ENCODE measurements around the gene CDHR2. TPM values are rescaled to one million over a fixed set of nuclear protein-coding genes. Genes with fewer than 3 reads are reported as not detected.
A peak's percentile ranks its signal among the peaks of the same experiment; 100 is the strongest.
"Not testable (repeated sequence)": the region's sequence is repeated elsewhere in the genome, so short reads cannot be mapped to it uniquely, and the experiment has no call there.

CDHR2 gene
- total RNA-seq, 1 experiment from 2014 or later, result not detected

- DNase-seq, result peak; percentile 56 to 70
- no peaks in the 10 kb centered on the region for H3K36me3 ChIP-seq
- H3K27ac ChIP-seq, result no peak overlapping the region
- no peak overlapping the region for H3K4me3 ChIP-seq
- peaks cover 26% of the 10 kb centered on the region for H3K4me1 ChIP-seq
- H3K27me3 ChIP-seq, result no peaks in the 10 kb centered on the region
- H3K9me3 ChIP-seq (replicated peaks), result no peaks in the 10 kb centered on the region
Observed at GRCh38 chr5:176541338-176542134, 7.6 kb upstream of the CDHR2 start.

GRCh38 chr5:176542135-176542595, 7.0 kb upstream of the CDHR2 start:
- H3K4me3 ChIP-seq, result no peak overlapping the region
- no peaks in the 10 kb centered on the region for H3K27me3 ChIP-seq
- H3K9me3 ChIP-seq (replicated peaks), result no peaks in the 10 kb centered on the region
- H3K36me3 ChIP-seq, result no peaks in the 10 kb centered on the region
- DNase-seq, result no peak
- peaks cover 26% of the 10 kb centered on the region for H3K4me1 ChIP-seq
- no peak overlapping the region for H3K27ac ChIP-seq

- Histone ChIP-seq H3K27ac (no peak overlapping the region), H3K4me1 (peaks cover 26% of the 10 kb centered on the region), H3K36me3 (no peaks in the 10 kb centered on the region), H3K27me3 (no peaks in the 10 kb centered on the region), H3K9me3 (replicated peaks) (no peaks in the 10 kb centered on the region), H3K4me3 (peak overlapping the region; percentile 64)
- DNase-seq, result peak in 1 of 2 experiments; percentile 46
Observed at GRCh38 chr5:176542596-176543427, 6.3 kb upstream of the CDHR2 start.

- Histone ChIP-seq H3K4me1 (peaks cover 21% of the 10 kb centered on the region), H3K36me3 (no peaks in the 10 kb centered on the region), H3K27ac (0 out of 2 replicates have a peak overlapping the region, but pooled peaks have one; percentile 7), H3K4me3 (peak overlapping the region; percentile 64), H3K9me3 (replicated peaks) (no peaks in the 10 kb centered on the region), H3K27me3 (no peaks in the 10 kb centered on the region)
- DNase-seq, result peak; percentile 64 to 71
Observed at GRCh38 chr5:176543428-176544182, 5.5 kb upstream of the CDHR2 start.

GRCh38 chr5:176545388-176545736, 3.8 kb upstream of the CDHR2 start:
- Histone ChIP-seq H3K27me3 (no peaks in the 10 kb centered on the region), H3K4me3 (no peak overlapping the region), H3K27ac (no peak overlapping the region), H3K9me3 (replicated peaks) (no peaks in the 10 kb centered on the region), H3K36me3 (no peaks in the 10 kb centered on the region), H3K4me1 (peaks cover 17% of the 10 kb centered on the region)
- DNase-seq, result no peak

GRCh38 chr5:176545737-176546509, 3.2 kb upstream of the CDHR2 start:
- Histone ChIP-seq H3K27ac (no peak overlapping the region), H3K4me3 (no peak overlapping the region), H3K9me3 (replicated peaks) (no peaks in the 10 kb centered on the region), H3K27me3 (no peaks in the 10 kb centered on the region), H3K4me1 (peaks cover 17% of the 10 kb centered on the region), H3K36me3 (no peaks in the 10 kb centered on the region)
- no peak for DNase-seq

GRCh38 chr5:176547802-176548201, 1.3 kb upstream of the CDHR2 start:
- 0 out of 2 replicates have a peak, but pooled peaks cover 3% of the 10 kb centered on the region for H3K4me1 ChIP-seq
- no peak overlapping the region for H3K4me3 ChIP-seq
- no peaks in the 10 kb centered on the region for H3K36me3 ChIP-seq
- 0 out of 2 replicates have a peak, but pooled peaks cover 4% of the 10 kb centered on the region for H3K27me3 ChIP-seq
- no peak overlapping the region for H3K27ac ChIP-seq
- H3K9me3 ChIP-seq (replicated peaks), result no peaks in the 10 kb centered on the region
- DNase-seq, result no peak

- H3K36me3 ChIP-seq, result no peaks in the 10 kb centered on the region
- H3K27ac ChIP-seq, result no peak overlapping the region
Observed at GRCh38 chr5:176549871-176550270, 729 bp downstream of the CDHR2 start.

GRCh38 chr5:176550275-176550831, 1.2 kb downstream of the CDHR2 start:
- Histone ChIP-seq H3K36me3 (no peaks in the 10 kb centered on the region), H3K4me3 (no peak overlapping the region), H3K4me1 (peaks cover 5% of the 10 kb centered on the region; the same call in 1 of the 2 replicates), H3K27me3 (peaks cover 10% of the 10 kb centered on the region; the same call in 1 of the 2 replicates), H3K9me3 (replicated peaks) (no peaks in the 10 kb centered on the region), H3K27ac (no peak overlapping the region)
- no peak for DNase-seq

More at GRCh38 chr5:176549871-176550270, 729 bp downstream of the CDHR2 start:
- H3K4me3 ChIP-seq, result no peak overlapping the region
- peaks cover 10% of the 10 kb centered on the region; the same call in 1 of the 2 replicates for H3K27me3 ChIP-seq
- DNase-seq, result no peak
- H3K9me3 ChIP-seq (replicated peaks), result no peaks in the 10 kb centered on the region
- H3K4me1 ChIP-seq, result peaks cover 5% of the 10 kb centered on the region; the same call in 1 of the 2 replicates

GRCh38 chr5:176550937-176551336, 1.8 kb downstream of the CDHR2 start:
- not testable (repeated sequence) for H3K27ac ChIP-seq; H3K27me3 ChIP-seq; DNase-seq; H3K4me3 ChIP-seq; H3K4me1 ChIP-seq; H3K36me3 ChIP-seq; H3K9me3 ChIP-seq (replicated peaks)

GRCh38 chr5:176552332-176552869, 3.3 kb downstream of the CDHR2 start:
- H3K36me3 ChIP-seq, result no peaks in the 10 kb centered on the region
- no peaks in the 10 kb centered on the region for H3K9me3 ChIP-seq (replicated peaks)
- peaks cover 5% of the 10 kb centered on the region; the same call in 1 of the 2 replicates for H3K4me1 ChIP-seq
- no peak overlapping the region for H3K27ac ChIP-seq
- no peak for DNase-seq
- H3K4me3 ChIP-seq, result no peak overlapping the region
- H3K27me3 ChIP-seq, result peaks cover 10% of the 10 kb centered on the region; the same call in 1 of the 2 replicates

GRCh38 chr5:176553260-176554085, 4.3 kb downstream of the CDHR2 start:
- H3K27me3 ChIP-seq, result peaks cover 10% of the 10 kb centered on the region; the same call in 1 of the 2 replicates
- no peaks in the 10 kb centered on the region for H3K36me3 ChIP-seq
- peaks cover 5% of the 10 kb centered on the region; the same call in 1 of the 2 replicates for H3K4me1 ChIP-seq
- H3K9me3 ChIP-seq (replicated peaks), result no peaks in the 10 kb centered on the region
- H3K4me3 ChIP-seq, result no peak overlapping the region
- H3K27ac ChIP-seq, result no peak overlapping the region
- no peak for DNase-seq
